GM12878 (cell line): ENCODE data around the gene ATP4A.

Source experiments
- CTCF ChIP-seq, 3 experiments: IDR thresholded peaks in 2 of 3; conservative IDR thresholded peaks in 1 of 3; 2 replicates each; pipeline ENCODE4 v1.5.1; 2011; ENCODE audit warnings: low read depth in 3 of 3, low read length in 3 of 3, mild to moderate bottlenecking in 3 of 3, control low read depth in 2 of 3, moderate library complexity in 2 of 3, inconsistent platforms in 1 of 3, mixed read lengths in 1 of 3; ENCODE audit not compliant: control insufficient read depth in 2 of 3, insufficient read depth in 1 of 3; ENCODE audit errors: extremely low read depth in 1 of 3
- MLLT1 ChIP-seq: fragments of 450-650 bp; IDR thresholded peaks from 2 replicates; pipeline ENCODE4 v1.6.1; 2016; ENCODE audit warnings: mild to moderate bottlenecking
- NR2C2 ChIP-seq: IDR thresholded peaks from 2 replicates; pipeline ENCODE4 v1.6.1; 2011; ENCODE audit warnings: borderline replicate concordance, low read depth; ENCODE audit not compliant: control insufficient read depth, insufficient read length
- POLR2AphosphoS5 ChIP-seq: IDR thresholded peaks from 2 replicates; pipeline ENCODE4 v1.6.1; 2011; ENCODE audit warnings: mild to moderate bottlenecking, low read length, inconsistent platforms
- SP1 ChIP-seq: IDR thresholded peaks from one replicate; pipeline ENCODE4 v1.6.1; 2011; ENCODE audit warnings: low read depth, low read length
- ZZZ3 ChIP-seq: IDR thresholded peaks from 2 replicates; pipeline ENCODE4 v1.6.1; 2011; ENCODE audit warnings: low read depth; ENCODE audit not compliant: control insufficient read depth, insufficient read length

DNA sequence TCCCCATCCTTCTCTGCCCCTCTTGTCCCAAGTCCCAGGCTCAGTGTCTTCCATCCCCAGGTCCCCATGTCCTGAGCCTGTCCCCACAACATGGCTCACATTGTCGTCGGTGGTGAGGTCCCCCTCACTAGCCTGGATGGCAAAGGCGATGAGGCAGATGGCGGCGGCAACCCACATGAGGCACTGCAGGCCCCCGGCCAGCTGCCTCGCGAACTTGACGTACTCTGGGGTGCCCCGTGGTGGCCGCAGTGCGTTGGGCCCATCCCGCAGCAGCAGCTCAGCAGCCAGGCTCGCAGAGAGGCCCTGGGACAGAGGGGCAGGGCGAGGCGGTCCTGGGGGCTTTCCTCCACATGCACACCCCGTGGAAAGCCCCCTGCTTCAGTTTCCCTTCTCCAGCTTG lies 1.1 kb downstream of the ATP4A start:
- TF ChIP-seq SP1 = no peak
- no peak for TF ChIP-seq NR2C2
- no peak for TF ChIP-seq CTCF (IDR thresholded peaks at IDR 0.05 in 2 of 3, conservative IDR thresholded peaks at IDR 0.05 in 1 of 3; ENCODE audit: control insufficient read depth in 2 of 3, extremely low read depth in 1 of 3, insufficient read depth in 1 of 3, low read depth in 3 of 3, low read length in 3 of 3)
- no peak for TF ChIP-seq MLLT1
- TF ChIP-seq ZZZ3 = no peak
- no peak for TF ChIP-seq POLR2AphosphoS5
